Measurements from ENCODE around the gene TUBB3.

Gene TUBB3

GRCh38 chr16:89953671-89954406, 30.7 kb downstream of the TUBB3 start:
- peaks cover 0 to 46% (median 32%) of the 10 kb centered on the region in 5 donors for H3K36me3 ChIP-seq (ENCODE audit: control insufficient read depth in 5 of 5, insufficient read depth in 5 of 5, low read length in 5 of 5)
- no peaks in the 10 kb centered on the region for H3K9me3 ChIP-seq (ENCODE audit: control insufficient read depth in 5 of 5, low read length in 5 of 5)
- no peak overlapping the region for H3K27ac ChIP-seq (ENCODE audit: low read depth, low read length)
- peaks cover 0 to 25% (median 9%) of the 10 kb centered on the region in 5 donors for H3K4me1 ChIP-seq (ENCODE audit: control insufficient read depth in 5 of 5, insufficient read depth in 5 of 5, low read length in 5 of 5)
- no peak overlapping the region for H3K4me3 ChIP-seq (ENCODE audit: low read depth in 1 of 5, low read length in 5 of 5)
- no peaks in the 10 kb centered on the region for H3K27me3 ChIP-seq (ENCODE audit: control insufficient read depth in 5 of 5, insufficient read depth in 4 of 5, low read length in 5 of 5)
- no peak overlapping the region for H3K9ac ChIP-seq (ENCODE audit: low read length in 5 of 5)

GRCh38 chr16:89954462-89954861, 31.3 kb downstream of the TUBB3 start:
- Histone ChIP-seq H3K36me3 (ENCODE audit: control insufficient read depth in 5 of 5, insufficient read depth in 5 of 5, low read length in 5 of 5) (peaks cover 0 to 51% (median 37%) of the 10 kb centered on the region in 5 donors), H3K9ac (ENCODE audit: low read length in 5 of 5) (no peak overlapping the region), H3K27ac (ENCODE audit: low read depth, low read length) (no peak overlapping the region), H3K4me1 (ENCODE audit: control insufficient read depth in 5 of 5, insufficient read depth in 5 of 5, low read length in 5 of 5) (peaks cover 0 to 20% (median 5%) of the 10 kb centered on the region in 5 donors), H3K9me3 (ENCODE audit: control insufficient read depth in 5 of 5, low read length in 5 of 5) (no peaks in the 10 kb centered on the region), H3K4me3 (ENCODE audit: low read depth in 1 of 5, low read length in 5 of 5) (no peak overlapping the region), H3K27me3 (ENCODE audit: control insufficient read depth in 5 of 5, insufficient read depth in 4 of 5, low read length in 5 of 5) (no peaks in the 10 kb centered on the region)

GRCh38 chr16:89955001-89955685, 32.0 kb downstream of the TUBB3 start:
- Histone ChIP-seq H3K4me3 (ENCODE audit: low read depth in 1 of 5, low read length in 5 of 5) (no peak overlapping the region), H3K36me3 (ENCODE audit: control insufficient read depth in 5 of 5, insufficient read depth in 5 of 5, low read length in 5 of 5) (peaks cover 0 to 57% (median 42%) of the 10 kb centered on the region in 5 donors), H3K4me1 (ENCODE audit: control insufficient read depth in 5 of 5, insufficient read depth in 5 of 5, low read length in 5 of 5) (peaks cover 0 to 15% (median 0%) of the 10 kb centered on the region in 5 donors), H3K27ac (ENCODE audit: low read depth, low read length) (no peak overlapping the region), H3K9ac (ENCODE audit: low read length in 5 of 5) (no peak overlapping the region), H3K27me3 (ENCODE audit: control insufficient read depth in 5 of 5, insufficient read depth in 4 of 5, low read length in 5 of 5) (no peaks in the 10 kb centered on the region), H3K9me3 (ENCODE audit: control insufficient read depth in 5 of 5, low read length in 5 of 5) (no peaks in the 10 kb centered on the region)

GRCh38 chr16:89956505-89957215, 33.5 kb downstream of the TUBB3 start:
- Histone ChIP-seq H3K4me3 (ENCODE audit: low read depth in 1 of 5, low read length in 5 of 5) (peak overlapping the region in 1 of 5 donors; percentile 44), H3K27ac (ENCODE audit: low read depth, low read length) (no peak overlapping the region), H3K36me3 (ENCODE audit: control insufficient read depth in 5 of 5, insufficient read depth in 5 of 5, low read length in 5 of 5) (peaks cover 0 to 69% (median 55%) of the 10 kb centered on the region in 5 donors), H3K9ac (ENCODE audit: low read length in 5 of 5) (no peak overlapping the region), H3K4me1 (ENCODE audit: control insufficient read depth in 5 of 5, insufficient read depth in 5 of 5, low read length in 5 of 5) (peaks cover 0 to 15% (median 0%) of the 10 kb centered on the region in 5 donors), H3K9me3 (ENCODE audit: control insufficient read depth in 5 of 5, low read length in 5 of 5) (no peaks in the 10 kb centered on the region), H3K27me3 (ENCODE audit: control insufficient read depth in 5 of 5, insufficient read depth in 4 of 5, low read length in 5 of 5) (no peaks in the 10 kb centered on the region)

- Histone ChIP-seq H3K9me3 (ENCODE audit: control insufficient read depth in 5 of 5, low read length in 5 of 5) (no peaks in the 10 kb centered on the region), H3K4me1 (ENCODE audit: control insufficient read depth in 5 of 5, insufficient read depth in 5 of 5, low read length in 5 of 5) (peaks cover 0 to 15% (median 0%) of the 10 kb centered on the region in 5 donors), H3K9ac (ENCODE audit: low read length in 5 of 5) (no peak overlapping the region), H3K27ac (ENCODE audit: low read depth, low read length) (no peak overlapping the region), H3K27me3 (ENCODE audit: control insufficient read depth in 5 of 5, insufficient read depth in 4 of 5, low read length in 5 of 5) (no peaks in the 10 kb centered on the region), H3K36me3 (ENCODE audit: control insufficient read depth in 5 of 5, insufficient read depth in 5 of 5, low read length in 5 of 5) (peaks cover 0 to 74% (median 58%) of the 10 kb centered on the region in 5 donors), H3K4me3 (ENCODE audit: low read depth in 1 of 5, low read length in 5 of 5) (peak overlapping the region in 4 of 5 donors; percentile 8 to 44 (median 35))
Observed at GRCh38 chr16:89957216-89957785, 34.2 kb downstream of the TUBB3 start.

- Histone ChIP-seq H3K4me1 (ENCODE audit: control insufficient read depth in 5 of 5, insufficient read depth in 5 of 5, low read length in 5 of 5) (peaks cover 0 to 15% (median 0%) of the 10 kb centered on the region in 5 donors), H3K36me3 (ENCODE audit: control insufficient read depth in 5 of 5, insufficient read depth in 5 of 5, low read length in 5 of 5) (peaks cover 0 to 76% (median 58%) of the 10 kb centered on the region in 5 donors), H3K9ac (ENCODE audit: low read length in 5 of 5) (no peak overlapping the region), H3K27ac (ENCODE audit: low read depth, low read length) (no peak overlapping the region), H3K27me3 (ENCODE audit: control insufficient read depth in 5 of 5, insufficient read depth in 4 of 5, low read length in 5 of 5) (no peaks in the 10 kb centered on the region), H3K4me3 (ENCODE audit: low read depth in 1 of 5, low read length in 5 of 5) (peak overlapping the region in 3 of 5 donors; percentile 31 to 44 (median 39)), H3K9me3 (ENCODE audit: control insufficient read depth in 5 of 5, low read length in 5 of 5) (no peaks in the 10 kb centered on the region)
Observed at GRCh38 chr16:89958068-89958467, 34.9 kb downstream of the TUBB3 start.

GRCh38 chr16:89958596-89958995, 35.5 kb downstream of the TUBB3 start:
- no peak overlapping the region for H3K27ac ChIP-seq (ENCODE audit: low read depth, low read length)
- no peak overlapping the region for H3K4me3 ChIP-seq (ENCODE audit: low read depth in 1 of 5, low read length in 5 of 5)
- peaks cover 0 to 13% (median 0%) of the 10 kb centered on the region in 5 donors for H3K4me1 ChIP-seq (ENCODE audit: control insufficient read depth in 5 of 5, insufficient read depth in 5 of 5, low read length in 5 of 5)
- no peaks in the 10 kb centered on the region for H3K27me3 ChIP-seq (ENCODE audit: control insufficient read depth in 5 of 5, insufficient read depth in 4 of 5, low read length in 5 of 5)
- H3K9ac ChIP-seq (ENCODE audit: low read length in 5 of 5): no peak overlapping the region
- no peaks in the 10 kb centered on the region for H3K9me3 ChIP-seq (ENCODE audit: control insufficient read depth in 5 of 5, low read length in 5 of 5)
- H3K36me3 ChIP-seq (ENCODE audit: control insufficient read depth in 5 of 5, insufficient read depth in 5 of 5, low read length in 5 of 5): peaks cover 0 to 82% (median 63%) of the 10 kb centered on the region in 5 donors

- H3K4me1 ChIP-seq (ENCODE audit: control insufficient read depth in 5 of 5, insufficient read depth in 5 of 5, low read length in 5 of 5): peaks cover 0 to 9% (median 0%) of the 10 kb centered on the region in 5 donors
- H3K9me3 ChIP-seq (ENCODE audit: control insufficient read depth in 5 of 5, low read length in 5 of 5): no peaks in the 10 kb centered on the region
- H3K27me3 ChIP-seq (ENCODE audit: control insufficient read depth in 5 of 5, insufficient read depth in 4 of 5, low read length in 5 of 5): no peaks in the 10 kb centered on the region
- H3K4me3 ChIP-seq (ENCODE audit: low read depth in 1 of 5, low read length in 5 of 5): no peak overlapping the region
- peaks cover 0 to 88% (median 65%) of the 10 kb centered on the region in 5 donors for H3K36me3 ChIP-seq (ENCODE audit: control insufficient read depth in 5 of 5, insufficient read depth in 5 of 5, low read length in 5 of 5)
- H3K9ac ChIP-seq (ENCODE audit: low read length in 5 of 5): no peak overlapping the region
- no peak overlapping the region for H3K27ac ChIP-seq (ENCODE audit: low read depth, low read length)
Observed at GRCh38 chr16:89960966-89961365, 37.8 kb downstream of the TUBB3 start.

- Histone ChIP-seq H3K36me3 (ENCODE audit: control insufficient read depth in 5 of 5, insufficient read depth in 5 of 5, low read length in 5 of 5) (peaks cover 0 to 88% (median 64%) of the 10 kb centered on the region in 5 donors), H3K4me1 (ENCODE audit: control insufficient read depth in 5 of 5, insufficient read depth in 5 of 5, low read length in 5 of 5) (peaks cover 0 to 4% (median 0%) of the 10 kb centered on the region in 5 donors), H3K9me3 (ENCODE audit: control insufficient read depth in 5 of 5, low read length in 5 of 5) (no peaks in the 10 kb centered on the region), H3K4me3 (ENCODE audit: low read depth in 1 of 5, low read length in 5 of 5) (no peak overlapping the region), H3K27ac (ENCODE audit: low read depth, low read length) (no peak overlapping the region), H3K27me3 (ENCODE audit: control insufficient read depth in 5 of 5, insufficient read depth in 4 of 5, low read length in 5 of 5) (no peaks in the 10 kb centered on the region), H3K9ac (ENCODE audit: low read length in 5 of 5) (no peak overlapping the region)
Observed at GRCh38 chr16:89961920-89962319, 38.8 kb downstream of the TUBB3 start.

All from subcutaneous abdominal adipose tissue (tissue), 5 donors.